ENCODE results near the gene SYCE3. TPM values are rescaled to one million over a fixed set of nuclear protein-coding genes. Genes with fewer than 3 reads are reported as not detected.
A peak's percentile ranks its signal among the peaks of the same experiment; 100 is the strongest.

SYCE3 gene
- total and polyA plus RNA-seq, 4 experiments from 2014 or later = 0.83 TPM; not detected in 3

- H3K9me3 Mint-ChIP-seq = no peaks in the 10 kb centered on the region
- H3K27ac ChIP-seq (ENCODE audit: low read depth, low read length) = peak overlapping the region; percentile 55
- H3K4me1 ChIP-seq (ENCODE audit: insufficient read depth, low read length) = peaks cover 8% of the 10 kb centered on the region
- DNase-seq = no peak
- peaks cover 0 to 2% of the 10 kb centered on the region in 2 donors for H3K27me3 Mint-ChIP-seq
- POLR2A ChIA-PET (ENCODE audit: partially characterized antibody) = interaction anchor here (1.2 to 4.8 kb wide), 18 partner anchors 10 to 313 kb away, joined by 3 to 65 read pairs (median 8); partner anchors contain the start of genes CHKB, CPT1B, HDAC10 and KLHDC7B
- peaks cover 2 to 3% of the 10 kb centered on the region in 2 donors for H3K36me3 Mint-ChIP-seq
- peak overlapping the region; percentile 92 to 97 (median 95) for H3K4me3 Mint-ChIP-seq
- no peaks in the 10 kb centered on the region for H3K9me3 ChIP-seq (ENCODE audit: control insufficient read depth in 1 of 2, low read length in 2 of 2)
- peaks cover 1% of the 10 kb centered on the region for H3K36me3 ChIP-seq (ENCODE audit: insufficient read depth, low read length)
- CTCF ChIA-PET (ENCODE audit: partially characterized antibody) = interaction anchor here (0.6 to 4.5 kb wide), 26 partner anchors 10 to 222 kb away, joined by 3 to 33 read pairs (median 5); partner anchors contain the start of genes CHKB, KLHDC7B, LMF2 and NCAPH2
- peak overlapping the region; percentile 62 to 78 for H3K4me3 ChIP-seq (ENCODE audit: low read length in 2 of 2)
- no peaks in the 10 kb centered on the region for H3K27me3 ChIP-seq (ENCODE audit: insufficient read depth, low read length)
- H3K27ac Mint-ChIP-seq = peak overlapping the region; percentile 78 to 96 (median 91)
- intact Hi-C loops (cut with micrococcal nuclease) = loop anchor here (1.0 to 2.0 kb wide), 3 partner anchors 19 to 319 kb away; partner anchors contain the start of gene KLHDC7B
- H3K4me1 Mint-ChIP-seq = peaks cover 13 to 25% (median 20%) of the 10 kb centered on the region in 4 donors
Measured at GRCh38 chr22:50563413-50564160, 868 bp upstream of the SYCE3 start.

GRCh38 chr22:50561401-50562358 lies 1.0 kb downstream of the SYCE3 start:
- no peaks in the 10 kb centered on the region for H3K36me3 ChIP-seq (ENCODE audit: insufficient read depth, low read length)
- no peaks in the 10 kb centered on the region for H3K27me3 ChIP-seq (ENCODE audit: insufficient read depth, low read length)
- no peak overlapping the region for H3K27ac ChIP-seq (ENCODE audit: low read depth, low read length)
- Mint-ChIP-seq H3K27me3 (peaks cover 0 to 2% of the 10 kb centered on the region in 2 donors), H3K36me3 (peaks cover 0 to 1% of the 10 kb centered on the region in 2 donors), H3K4me1 (peaks cover 13 to 25% (median 20%) of the 10 kb centered on the region in 4 donors), H3K4me3 (peak overlapping the region in 7 of 8 donors; percentile 43 to 87 (median 66)), H3K27ac (peak overlapping the region; percentile 9 to 69 (median 60)), H3K9me3 (no peaks in the 10 kb centered on the region)
- DNase-seq = no peak
- no peaks in the 10 kb centered on the region for H3K9me3 ChIP-seq (ENCODE audit: control insufficient read depth in 1 of 2, low read length in 2 of 2)
- no peak overlapping the region for H3K4me3 ChIP-seq (ENCODE audit: low read length in 2 of 2)
- intact Hi-C loops (cut with micrococcal nuclease) = loop anchor here (1.0 to 2.0 kb wide), 5 partner anchors 17 to 59 kb away; partner anchors contain the start of genes CHKB, KLHDC7B, NCAPH2 and SCO2
- H3K4me1 ChIP-seq (ENCODE audit: insufficient read depth, low read length) = peaks cover 8% of the 10 kb centered on the region
- ChIA-PET CTCF (ENCODE audit: partially characterized antibody) (interaction anchor here (1.8 to 2.0 kb wide), 2 partner anchors 17 to 54 kb away, joined by 5 read pairs; partner anchors contain the start of genes KLHDC7B, LMF2 and NCAPH2), POLR2A (ENCODE audit: partially characterized antibody) (interaction anchor here (0.7 to 1.8 kb wide), 2 partner anchors 13 to 36 kb away, joined by 3 to 5 read pairs; no protein-coding TSS in a partner anchor)

- no peaks in the 10 kb centered on the region for H3K9me3 ChIP-seq (ENCODE audit: control insufficient read depth in 1 of 2, low read length in 2 of 2)
- POLR2A ChIA-PET (ENCODE audit: partially characterized antibody) = interaction anchor here (0.6 to 1.8 kb wide), 2 partner anchors 11 to 34 kb away, joined by 3 to 5 read pairs; no protein-coding TSS in a partner anchor
- Mint-ChIP-seq H3K27ac (no peak overlapping the region), H3K9me3 (no peaks in the 10 kb centered on the region), H3K4me1 (peaks cover 13 to 25% (median 20%) of the 10 kb centered on the region in 4 donors), H3K36me3 (peaks cover 0 to 1% of the 10 kb centered on the region in 2 donors), H3K27me3 (peaks cover 0 to 2% of the 10 kb centered on the region in 2 donors), H3K4me3 (peak overlapping the region in 1 of 8 donors; percentile 41)
- peaks cover 8% of the 10 kb centered on the region for H3K4me1 ChIP-seq (ENCODE audit: insufficient read depth, low read length)
- no peak overlapping the region for H3K27ac ChIP-seq (ENCODE audit: low read depth, low read length)
- intact Hi-C loops (cut with micrococcal nuclease) = no loop called here
- H3K36me3 ChIP-seq (ENCODE audit: insufficient read depth, low read length) = no peaks in the 10 kb centered on the region
- DNase-seq = no peak
- H3K27me3 ChIP-seq (ENCODE audit: insufficient read depth, low read length) = no peaks in the 10 kb centered on the region
- CTCF ChIA-PET (ENCODE audit: partially characterized antibody) = interaction anchor here (1.5 to 3.2 kb wide), 3 partner anchors 12 to 22 kb away, joined by 3 to 11 read pairs (median 5); partner anchors contain the start of genes CHKB and KLHDC7B
- no peak overlapping the region for H3K4me3 ChIP-seq (ENCODE audit: low read length in 2 of 2)
Measured at GRCh38 chr22:50560034-50560433, 2.7 kb downstream of the SYCE3 start.

DNA sequence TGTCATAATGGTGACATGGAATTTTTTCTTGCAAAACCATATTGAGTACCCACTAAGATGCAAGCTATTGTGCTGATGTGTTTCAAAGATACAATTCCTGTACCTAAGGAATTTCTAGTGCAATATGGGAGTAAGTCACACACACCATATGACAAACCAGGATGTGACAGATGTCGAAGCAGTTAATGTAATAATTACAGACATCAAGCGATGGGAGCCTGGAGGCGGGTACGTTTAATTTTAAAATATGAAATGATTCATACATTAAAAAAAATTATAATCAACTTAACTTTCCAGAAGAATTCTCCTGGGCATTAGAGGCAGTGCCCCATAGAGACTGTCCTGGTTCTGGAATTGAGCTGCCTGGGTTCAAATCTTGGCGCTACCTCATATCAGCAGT lies 6.0 kb downstream of the SYCE3 start:
- intact Hi-C loops (cut with micrococcal nuclease) = no loop called here
- H3K27me3 Mint-ChIP-seq = no peaks in the 10 kb centered on the region
- no peaks in the 10 kb centered on the region for H3K36me3 Mint-ChIP-seq
- H3K27ac Mint-ChIP-seq = no peak overlapping the region
- Histone ChIP-seq H3K27me3 (ENCODE audit: insufficient read depth, low read length) (no peaks in the 10 kb centered on the region), H3K36me3 (ENCODE audit: insufficient read depth, low read length) (no peaks in the 10 kb centered on the region), H3K27ac (ENCODE audit: low read depth, low read length) (no peak overlapping the region), H3K4me1 (ENCODE audit: insufficient read depth, low read length) (no peaks in the 10 kb centered on the region), H3K9me3 (ENCODE audit: control insufficient read depth in 1 of 2, low read length in 2 of 2) (no peaks in the 10 kb centered on the region), H3K4me3 (ENCODE audit: low read length in 2 of 2) (no peak overlapping the region)
- no peak for DNase-seq
- ChIA-PET POLR2A (ENCODE audit: partially characterized antibody) (interaction anchor here (1.3 to 2.2 kb wide), 5 partner anchors 8 to 31 kb away, joined by 3 to 10 read pairs (median 6); partner anchors contain the start of genes CHKB, CPT1B and SCO2), CTCF (ENCODE audit: partially characterized antibody) (interaction anchor here (1.2 to 2.2 kb wide), 2 partner anchors 9 to 31 kb away, joined by 5 to 7 read pairs; partner anchors contain the start of gene SCO2)
- H3K9me3 Mint-ChIP-seq = no peaks in the 10 kb centered on the region
- H3K4me1 Mint-ChIP-seq = peaks cover 5 to 11% (median 10%) of the 10 kb centered on the region in 4 donors
- H3K4me3 Mint-ChIP-seq = no peak overlapping the region

GRCh38 chr22:50553310-50553709 lies 9.4 kb downstream of the SYCE3 start:
- ChIA-PET POLR2A (ENCODE audit: partially characterized antibody) (interaction anchor here (6.8 kb wide), 1 partner anchor 26 kb away, joined by 151 read pairs; the partner anchor contains the start of genes SCO2 and TYMP), CTCF (ENCODE audit: partially characterized antibody) (interaction anchor here (1.0 to 1.4 kb wide), 2 partner anchors 10 to 301 kb away, joined by 3 to 6 read pairs; partner anchors contain the start of gene SYCE3)
- H3K27me3 ChIP-seq (ENCODE audit: insufficient read depth, low read length) = no peaks in the 10 kb centered on the region
- DNase-seq = no peak
- Mint-ChIP-seq H3K27ac (no peak overlapping the region), H3K9me3 (no peaks in the 10 kb centered on the region), H3K4me3 (no peak overlapping the region), H3K4me1 (peaks cover 10 to 18% (median 14%) of the 10 kb centered on the region in 4 donors), H3K36me3 (no peaks in the 10 kb centered on the region), H3K27me3 (no peaks in the 10 kb centered on the region)
- intact Hi-C loops (cut with micrococcal nuclease) = no loop called here
- no peaks in the 10 kb centered on the region for H3K36me3 ChIP-seq (ENCODE audit: insufficient read depth, low read length)
- no peaks in the 10 kb centered on the region for H3K9me3 ChIP-seq (ENCODE audit: control insufficient read depth in 1 of 2, low read length in 2 of 2)
- H3K4me1 ChIP-seq (ENCODE audit: insufficient read depth, low read length) = peaks cover 21% of the 10 kb centered on the region
- no peak overlapping the region for H3K4me3 ChIP-seq (ENCODE audit: low read length in 2 of 2)
- H3K27ac ChIP-seq (ENCODE audit: low read depth, low read length) = no peak overlapping the region

- H3K36me3 Mint-ChIP-seq = no peaks in the 10 kb centered on the region
- POLR2A ChIA-PET (ENCODE audit: partially characterized antibody) = interaction anchor here (1.1 to 6.8 kb wide), 6 partner anchors 12 to 69 kb away, joined by 7 to 151 read pairs (median 12); partner anchors contain the start of genes CHKB, SCO2, SYCE3 and TYMP
- H3K27ac Mint-ChIP-seq = peak overlapping the region in 3 of 7 donors; percentile 12 to 48 (median 32)
- no peaks in the 10 kb centered on the region for H3K9me3 Mint-ChIP-seq
- H3K27me3 Mint-ChIP-seq = no peaks in the 10 kb centered on the region
- intact Hi-C loops (cut with micrococcal nuclease) = no loop called here
- H3K4me3 ChIP-seq (ENCODE audit: low read length in 2 of 2) = no peak overlapping the region
- no peaks in the 10 kb centered on the region for H3K27me3 ChIP-seq (ENCODE audit: insufficient read depth, low read length)
- peaks cover 12 to 26% (median 18%) of the 10 kb centered on the region in 4 donors for H3K4me1 Mint-ChIP-seq
- H3K4me3 Mint-ChIP-seq = peak overlapping the region in 5 of 8 donors; percentile 28 to 76 (median 40)
- H3K4me1 ChIP-seq (ENCODE audit: insufficient read depth, low read length) = peaks cover 27% of the 10 kb centered on the region
- no peaks in the 10 kb centered on the region for H3K36me3 ChIP-seq (ENCODE audit: insufficient read depth, low read length)
- no peak overlapping the region for H3K27ac ChIP-seq (ENCODE audit: low read depth, low read length)
- DNase-seq = no peak
- H3K9me3 ChIP-seq (ENCODE audit: control insufficient read depth in 1 of 2, low read length in 2 of 2) = no peaks in the 10 kb centered on the region
- CTCF ChIA-PET (ENCODE audit: partially characterized antibody) = interaction anchor here (1.0 to 4.8 kb wide), 7 partner anchors 12 to 69 kb away, joined by 3 to 32 read pairs (median 5); partner anchors contain the start of genes SCO2 and SYCE3
Measured at GRCh38 chr22:50551160-50551752, 11.5 kb downstream of the SYCE3 start.
